Glutamatergic neuron (in vitro differentiated cells): ENCODE results near the gene CISH. TPM values are rescaled to one million over a fixed set of nuclear protein-coding genes. Genes with fewer than 3 reads are reported as not detected.

Experiments used
- DNase-seq: peaks from one replicate; pipeline ENCODE4 v3.0.0; 2022
- H3K27ac Mint-ChIP-seq: one replicate; pipeline ENCODE4 v1.8.0; 2020; ENCODE audit warnings: mild to moderate bottlenecking, mixed read lengths, inconsistent platforms; ENCODE audit not compliant: unreplicated experiment
- H3K27me3 Mint-ChIP-seq: one replicate; pipeline ENCODE4 v1.8.0; 2020; ENCODE audit warnings: mild to moderate bottlenecking, moderate library complexity, mixed read lengths, inconsistent platforms; ENCODE audit not compliant: unreplicated experiment
- H3K36me3 Mint-ChIP-seq: one replicate; pipeline ENCODE4 v1.8.0; 2020; ENCODE audit warnings: mild to moderate bottlenecking, mixed read lengths, inconsistent platforms; ENCODE audit not compliant: unreplicated experiment
- H3K4me1 Mint-ChIP-seq: one replicate; pipeline ENCODE4 v1.8.0; 2020; ENCODE audit warnings: mild to moderate bottlenecking, low read depth, mixed read lengths, inconsistent platforms; ENCODE audit not compliant: unreplicated experiment
- H3K4me3 Mint-ChIP-seq: one replicate; pipeline ENCODE4 v1.8.0; 2020; ENCODE audit warnings: mild to moderate bottlenecking, mixed read lengths, inconsistent platforms; ENCODE audit not compliant: unreplicated experiment
- H3K9me3 Mint-ChIP-seq: one replicate; pipeline ENCODE4 v1.8.0; 2020; ENCODE audit warnings: mild to moderate bottlenecking, moderate library complexity, mixed read lengths, inconsistent platforms; ENCODE audit not compliant: unreplicated experiment
- CTCF ChIP-seq: fragments of 200-600 bp; sonication (generic); IDR thresholded peaks from one replicate; pipeline ENCODE4 v1.5.0; 2021; ENCODE audit not compliant: partially characterized antibody, unreplicated experiment
- total RNA-seq: library from RNA; stranded (reverse); fragmentation: NEBNext Ultra II Directional; extraction: Animal tissue kit (Norgen Biotek cat#: 25700); gene quantifications from one replicate; pipeline ENCODE4 v1.2.1, GENCODE V29; 2021; ENCODE audit not compliant: unreplicated experiment

Gene CISH
- total RNA-seq, 1 donor from 2014 or later: 6.0 TPM

GRCh38 chr3:50652709-50653108, 41.1 kb upstream of the CISH start:
- no peak for TF ChIP-seq CTCF
- Mint-ChIP-seq H3K36me3 (peaks cover 4% of the 10 kb centered on the region), H3K4me3 (no peak overlapping the region), H3K27ac (no peak overlapping the region), H3K27me3 (peaks cover 9% of the 10 kb centered on the region), H3K4me1 (peaks cover 22% of the 10 kb centered on the region), H3K9me3 (peaks cover 4% of the 10 kb centered on the region)
- no peak for DNase-seq

- H3K27me3 Mint-ChIP-seq: peaks cover 11% of the 10 kb centered on the region
- no peak overlapping the region for H3K27ac Mint-ChIP-seq
- peaks cover 4% of the 10 kb centered on the region for H3K36me3 Mint-ChIP-seq
- H3K4me1 Mint-ChIP-seq: peaks cover 27% of the 10 kb centered on the region
- peaks cover 2% of the 10 kb centered on the region for H3K9me3 Mint-ChIP-seq
- H3K4me3 Mint-ChIP-seq: peak overlapping the region; percentile 52
- no peak for DNase-seq
- TF ChIP-seq CTCF: no peak
Measured at GRCh38 chr3:50651920-50652529, 40.5 kb upstream of the CISH start.

GRCh38 chr3:50651445-50651844, 39.9 kb upstream of the CISH start:
- Mint-ChIP-seq H3K27ac (no peak overlapping the region), H3K9me3 (peaks cover 2% of the 10 kb centered on the region), H3K27me3 (peaks cover 10% of the 10 kb centered on the region), H3K4me3 (no peak overlapping the region), H3K36me3 (no peaks in the 10 kb centered on the region), H3K4me1 (peaks cover 27% of the 10 kb centered on the region)
- TF ChIP-seq CTCF: no peak
- no peak for DNase-seq

GRCh38 chr3:50650018-50650417, 38.4 kb upstream of the CISH start:
- no peak for DNase-seq
- TF ChIP-seq CTCF: no peak
- H3K4me3 Mint-ChIP-seq: no peak overlapping the region
- H3K9me3 Mint-ChIP-seq: peaks cover 2% of the 10 kb centered on the region
- H3K27ac Mint-ChIP-seq: no peak overlapping the region
- H3K4me1 Mint-ChIP-seq: peaks cover 27% of the 10 kb centered on the region
- peaks cover 10% of the 10 kb centered on the region for H3K27me3 Mint-ChIP-seq
- no peaks in the 10 kb centered on the region for H3K36me3 Mint-ChIP-seq

GRCh38 chr3:50649451-50649931, 37.9 kb upstream of the CISH start:
- no peak for TF ChIP-seq CTCF
- no peak for DNase-seq
- Mint-ChIP-seq H3K36me3 (no peaks in the 10 kb centered on the region), H3K4me3 (peak overlapping the region; percentile 25), H3K27ac (peak overlapping the region; percentile 95), H3K27me3 (peaks cover 5% of the 10 kb centered on the region), H3K4me1 (peaks cover 27% of the 10 kb centered on the region), H3K9me3 (peaks cover 2% of the 10 kb centered on the region)
